Neural progenitor cell (in vitro differentiated cells): ENCODE results near the gene GNB1.

Source experiments
- CTCF ChIP-seq: fragments of 200-600 bp; sonication (generic); IDR thresholded peaks from 2 replicates; pipeline ENCODE4 v1.5.1; 2017; ENCODE audit warnings: antibody characterized with exemption, mild to moderate bottlenecking
- EZH2 ChIP-seq: fragments of 200-600 bp; sonication (generic); IDR thresholded peaks from 2 replicates; pipeline ENCODE4 v1.6.1; 2017; ENCODE audit warnings: antibody characterized with exemption, mild to moderate bottlenecking, moderate library complexity

- no peak for TF ChIP-seq CTCF
- TF ChIP-seq EZH2: no peak
These were observed 20.6 kb upstream of the GNB1 start for GRCh38 chr1:1911350-1912041.
